Smooth muscle cell of the pulmonary artery (primary cell): Measurements from ENCODE around the gene CYP4F11. TPM values are rescaled to one million over a fixed set of nuclear protein-coding genes. Genes with fewer than 3 reads are reported as not detected.

ENCODE experiments used
- total RNA-seq: library from RNA; depleted of rRNA; stranded (reverse); fragments of >200 nt; gene quantifications from 2 replicates; pipeline ENCODE4 v1.2.3, GENCODE V29; 2014

Gene CYP4F11
- total RNA-seq, result 0.03 and 0.33 TPM in 2 replicates

GRCh38 chr19:15934332-15935078 lies at the start of gene CYP4F11:
CYP4F11 (minus strand) TSS chr19:15934529; CDS start chr19:15934408, 121 bp downstream.

GRCh38 chr19:15948223-15949058 lies 14.1 kb upstream of the CYP4F11 start, which contains the start of gene OR10H4:
OR10H4 (plus strand) TSS chr19:15949008; CDS start chr19:15949008, 0 bp downstream.

GRCh38 chr19:15897738-15898276 lies 36.5 kb downstream of the CYP4F11 start, which contains the start of gene CYP4F2:
CYP4F2 (minus strand) TSS chr19:15898074; CDS start chr19:15897611, 463 bp downstream.

Other genes with a start within 250 kb of the CYP4F11 start
- not detected in 2 replicates for gene OR10H2, start 206.5 kb downstream of the CYP4F11 start, total RNA-seq
- not detected in 2 replicates for gene OR10H3, start 196.5 kb downstream of the CYP4F11 start, total RNA-seq
- gene OR10H5, start 146.9 kb downstream of the CYP4F11 start, total RNA-seq, result not detected in 2 replicates
- not detected in 2 replicates for gene OR10H1, start 118.9 kb downstream of the CYP4F11 start, total RNA-seq
- gene CYP4F2, start 36.5 kb downstream of the CYP4F11 start, total RNA-seq, result not detected in 2 replicates
- not detected in 2 replicates for gene OR10H4, start 14.5 kb upstream of the CYP4F11 start, total RNA-seq
- 1,063 and 1,104 TPM in 2 replicates for gene TPM4, start 142.0 kb upstream of the CYP4F11 start, total RNA-seq
- gene RAB8A, start 177.4 kb upstream of the CYP4F11 start, total RNA-seq, result 67.0 and 88.8 TPM in 2 replicates
- gene HSH2D, start 209.2 kb upstream of the CYP4F11 start, total RNA-seq, result not detected in 2 replicates
- gene CIB3, start 239.0 kb upstream of the CYP4F11 start, total RNA-seq, result not detected in 2 replicates